Measurements from ENCODE around the gene PPCDC.

GRCh38 chr15:75063889-75064288 is 40.5 kb downstream of the PPCDC start:
- TF ChIP-seq CTCF (IDR thresholded peaks at IDR 0.05) (no peak), JUND (IDR thresholded peaks at IDR 0.05) (no peak), FOXM1 (IDR thresholded peaks at IDR 0.05; ENCODE audit: low read depth) (no peak), EZH2phosphoT487 (IDR thresholded peaks at IDR 0.05; ENCODE audit: borderline replicate concordance, low read depth) (no peak), RAD21 (IDR thresholded peaks at IDR 0.05; ENCODE audit: low read length) (no peak), NRF1 (IDR thresholded peaks at IDR 0.05; ENCODE audit: low read depth, low read length) (no peak), MAX (IDR thresholded peaks at IDR 0.05; ENCODE audit: low read depth) (no peak), TEAD4 (IDR thresholded peaks at IDR 0.05; ENCODE audit: borderline replicate concordance, insufficient read depth) (no peak), USF1 (IDR thresholded peaks at IDR 0.05; ENCODE audit: borderline replicate concordance, low read depth) (no peak), CHD2 (IDR thresholded peaks at IDR 0.05; ENCODE audit: low read length, partially characterized antibody) (no peak), MXI1 (IDR thresholded peaks at IDR 0.05; ENCODE audit: low read depth, low read length) (no peak), ZBTB33 (IDR thresholded peaks at IDR 0.05; ENCODE audit: borderline replicate concordance, low read depth) (no peak)
